Measurements from ENCODE around the gene PARP2.
A peak's percentile ranks its signal among the peaks of the same experiment; 100 is the strongest.
"Not testable (repeated sequence)": the region's sequence is repeated elsewhere in the genome, so short reads cannot be mapped to it uniquely, and the experiment has no call there.

The PARP2 gene

GRCh38 chr14:20343862-20344220, 406 bp downstream of the PARP2 start:
- no peak for DNase-seq (ENCODE audit: low read depth)
- peak overlapping the region; percentile 65 for H3K4me3 ChIP-seq (ENCODE audit: control insufficient read depth, low read depth, low read length)
- no peak for TF ChIP-seq CTCF (IDR thresholded peaks at IDR 0.05; ENCODE audit: control insufficient read depth, insufficient read depth, low read depth, low read length, missing control alignments)

GRCh38 chr14:20345366-20345765, 1.9 kb downstream of the PARP2 start:
- no peak overlapping the region for H3K4me3 ChIP-seq (ENCODE audit: control insufficient read depth, low read depth, low read length)
- no peak for TF ChIP-seq CTCF (IDR thresholded peaks at IDR 0.05; ENCODE audit: control insufficient read depth, insufficient read depth, low read depth, low read length, missing control alignments)

GRCh38 chr14:20346713-20347112, 3.3 kb downstream of the PARP2 start:
- no peak for TF ChIP-seq CTCF (IDR thresholded peaks at IDR 0.05; ENCODE audit: control insufficient read depth, insufficient read depth, low read depth, low read length, missing control alignments)
- no peak overlapping the region for H3K4me3 ChIP-seq (ENCODE audit: control insufficient read depth, low read depth, low read length)
- DNase-seq (ENCODE audit: low read depth): no peak

More at GRCh38 chr14:20345366-20345765, 1.9 kb downstream of the PARP2 start:
- no peak for DNase-seq (ENCODE audit: low read depth)

- H3K4me3 ChIP-seq (ENCODE audit: control insufficient read depth, low read depth, low read length): no peak overlapping the region
- no peak for TF ChIP-seq CTCF (IDR thresholded peaks at IDR 0.05; ENCODE audit: control insufficient read depth, insufficient read depth, low read depth, low read length, missing control alignments)
- no peak for DNase-seq (ENCODE audit: low read depth)
These were observed 4.3 kb downstream of the PARP2 start for GRCh38 chr14:20347747-20348146.

- no peak for DNase-seq (ENCODE audit: low read depth)
- no peak for TF ChIP-seq CTCF (IDR thresholded peaks at IDR 0.05; ENCODE audit: control insufficient read depth, insufficient read depth, low read depth, low read length, missing control alignments)
- no peak overlapping the region for H3K4me3 ChIP-seq (ENCODE audit: control insufficient read depth, low read depth, low read length)
These were observed 6.8 kb downstream of the PARP2 start for GRCh38 chr14:20350282-20350681.

- peak; percentile 28 for TF ChIP-seq CTCF (IDR thresholded peaks at IDR 0.05; ENCODE audit: control insufficient read depth, insufficient read depth, low read depth, low read length, missing control alignments)
- H3K4me3 ChIP-seq (ENCODE audit: control insufficient read depth, low read depth, low read length): no peak overlapping the region
- no peak for DNase-seq (ENCODE audit: low read depth)
These were observed 7.4 kb downstream of the PARP2 start for GRCh38 chr14:20350860-20351259.

DNA sequence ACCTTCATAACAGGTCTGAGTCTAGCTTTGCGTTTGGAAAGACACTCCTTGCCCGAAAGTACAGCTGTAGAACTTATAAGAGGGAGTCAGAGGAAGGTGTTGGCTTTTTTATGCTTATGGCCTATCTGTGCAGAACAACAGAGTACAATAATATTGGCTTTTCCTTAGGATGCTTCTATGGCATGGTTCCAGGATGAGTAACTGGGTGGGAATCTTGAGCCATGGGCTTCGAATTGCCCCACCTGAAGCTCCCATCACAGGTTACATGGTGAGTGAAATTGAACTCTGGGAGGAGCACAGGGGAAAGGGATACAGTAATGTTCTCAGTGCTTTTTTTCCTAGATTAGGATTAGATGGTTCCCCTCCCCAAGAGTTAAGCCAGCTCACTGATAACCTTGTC, 13.0 kb downstream of the PARP2 start:
- no peak for TF ChIP-seq CTCF (IDR thresholded peaks at IDR 0.05; ENCODE audit: control insufficient read depth, insufficient read depth, low read depth, low read length, missing control alignments)
- DNase-seq (ENCODE audit: low read depth): no peak
- H3K4me3 ChIP-seq (ENCODE audit: control insufficient read depth, low read depth, low read length): no peak overlapping the region

GRCh38 chr14:20358474-20358873, 15.0 kb downstream of the PARP2 start:
- DNase-seq (ENCODE audit: low read depth): not testable (repeated sequence)

More at GRCh38 chr14:20358474-20358873, 15.0 kb downstream of the PARP2 start:
- not testable (repeated sequence) for H3K4me3 ChIP-seq (ENCODE audit: control insufficient read depth, low read depth, low read length)

Data from AG09309 (cell line).